Measurements from ENCODE around the gene ZFHX2.

ZFHX2 gene

DNA sequence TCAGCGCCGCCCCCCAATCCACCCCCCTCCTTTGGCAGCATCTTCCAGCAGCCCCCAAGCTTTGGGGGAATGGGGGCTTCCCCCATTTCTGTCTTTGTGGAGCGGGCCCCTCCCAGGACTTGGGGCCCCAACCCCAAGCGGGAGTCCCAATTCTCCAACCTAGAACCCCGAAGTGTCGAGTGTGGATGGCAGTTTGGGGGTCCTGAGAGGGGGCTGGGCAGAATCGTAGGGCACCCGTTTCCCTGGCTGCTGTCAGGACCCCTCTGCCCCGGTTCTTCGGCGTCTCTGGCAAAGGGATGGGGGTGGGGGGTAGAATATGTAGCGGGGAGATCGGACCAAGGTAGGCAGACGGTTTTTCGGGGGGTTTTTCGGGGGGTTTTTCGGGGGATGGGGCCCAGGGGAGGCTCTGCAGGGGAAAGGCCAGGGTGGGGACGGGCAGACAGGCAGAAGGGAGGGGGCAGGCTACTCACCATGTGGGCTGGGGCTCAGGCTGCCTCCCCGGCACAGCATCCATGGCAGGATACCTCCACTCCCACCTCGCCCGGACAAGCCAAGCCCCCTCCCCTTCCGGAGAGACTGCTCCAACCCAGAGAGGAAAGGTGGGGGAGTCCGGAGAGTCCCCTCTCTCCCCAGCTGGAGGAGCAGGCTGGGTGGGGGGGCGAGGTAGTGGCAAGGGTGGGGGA is 26.3 kb upstream of the ZFHX2 start:
- TF ChIP-seq, protein P1, sequence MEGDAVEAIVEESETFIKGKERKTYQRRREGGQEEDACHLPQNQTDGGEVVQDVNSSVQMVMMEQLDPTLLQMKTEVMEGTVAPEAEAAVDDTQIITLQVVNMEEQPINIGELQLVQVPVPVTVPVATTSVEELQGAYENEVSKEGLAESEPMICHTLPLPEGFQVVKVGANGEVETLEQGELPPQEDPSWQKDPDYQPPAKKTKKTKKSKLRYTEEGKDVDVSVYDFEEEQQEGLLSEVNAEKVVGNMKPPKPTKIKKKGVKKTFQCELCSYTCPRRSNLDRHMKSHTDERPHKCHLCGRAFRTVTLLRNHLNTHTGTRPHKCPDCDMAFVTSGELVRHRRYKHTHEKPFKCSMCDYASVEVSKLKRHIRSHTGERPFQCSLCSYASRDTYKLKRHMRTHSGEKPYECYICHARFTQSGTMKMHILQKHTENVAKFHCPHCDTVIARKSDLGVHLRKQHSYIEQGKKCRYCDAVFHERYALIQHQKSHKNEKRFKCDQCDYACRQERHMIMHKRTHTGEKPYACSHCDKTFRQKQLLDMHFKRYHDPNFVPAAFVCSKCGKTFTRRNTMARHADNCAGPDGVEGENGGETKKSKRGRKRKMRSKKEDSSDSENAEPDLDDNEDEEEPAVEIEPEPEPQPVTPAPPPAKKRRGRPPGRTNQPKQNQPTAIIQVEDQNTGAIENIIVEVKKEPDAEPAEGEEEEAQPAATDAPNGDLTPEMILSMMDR (IDR thresholded peaks at IDR 0.05; ENCODE audit: low read depth, low read length) = no peak
- DNase-seq (ENCODE audit: extremely low read depth, low read depth) = no peak

DNA sequence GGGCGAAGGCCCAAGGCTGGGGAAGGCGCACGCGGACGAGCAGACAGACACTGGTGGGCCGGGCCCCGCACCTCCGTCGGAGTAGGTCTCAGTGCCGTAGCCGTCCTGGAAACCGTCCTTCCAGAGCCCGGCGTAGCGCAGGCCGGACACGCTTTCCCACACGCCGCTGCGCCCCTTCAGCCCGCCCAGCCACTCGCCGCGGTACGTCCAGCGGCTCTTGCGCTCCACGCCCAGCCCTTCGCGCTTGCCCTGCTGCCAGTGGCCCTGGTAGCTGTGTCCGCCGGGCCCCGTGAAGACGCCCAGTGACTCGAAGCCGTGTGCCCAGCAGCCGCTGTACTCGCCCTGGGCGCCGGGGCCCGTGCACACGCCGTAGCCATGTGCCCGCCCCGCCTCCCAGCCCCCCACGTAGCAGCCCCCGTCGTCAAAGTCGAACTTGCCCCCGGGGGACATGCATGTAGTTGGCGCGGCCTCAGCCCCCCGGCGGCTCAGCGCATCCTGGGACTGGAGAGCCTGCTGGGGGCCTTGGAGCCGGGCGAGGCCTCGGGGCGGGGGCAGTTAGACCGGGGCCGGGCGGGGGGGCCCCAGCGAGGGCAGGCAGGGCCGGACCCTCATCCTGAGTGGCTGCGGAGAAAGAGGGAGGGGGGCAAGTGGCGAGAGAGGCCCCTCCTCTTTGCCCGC is 25.6 kb upstream of the ZFHX2 start:
- TF ChIP-seq, protein P1 (IDR thresholded peaks at IDR 0.05; ENCODE audit: low read depth, low read length) = no peak
- no peak for DNase-seq (ENCODE audit: extremely low read depth, low read depth)

DNA sequence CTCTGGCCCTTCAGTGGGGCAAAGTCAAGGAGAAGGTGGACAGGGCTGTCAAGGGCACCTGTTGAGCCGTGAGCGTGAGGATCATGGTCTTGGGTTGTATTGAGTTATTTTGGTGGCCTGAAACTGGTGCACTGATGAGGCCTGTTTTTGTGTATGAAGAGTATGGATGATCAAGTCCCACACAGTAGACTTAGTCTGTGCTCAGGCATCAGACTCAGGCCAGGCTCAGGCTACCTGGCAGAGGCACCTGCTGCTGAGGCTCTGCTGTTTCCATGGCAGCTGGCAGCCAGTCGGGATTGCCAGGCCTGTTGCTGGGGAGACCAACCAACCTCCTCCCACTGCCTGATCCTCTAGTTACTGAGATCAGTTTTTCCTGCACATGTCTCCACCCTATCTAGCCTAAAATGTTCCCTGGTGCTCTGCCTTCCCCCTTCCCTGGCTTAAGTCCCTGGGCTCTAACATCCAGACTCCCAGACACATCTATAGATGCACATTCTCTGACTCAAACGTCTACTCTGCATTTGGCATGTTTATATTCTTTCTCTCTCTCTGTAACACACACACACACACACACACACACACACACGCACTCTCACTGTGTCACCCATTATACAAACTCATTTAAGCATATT is 21.9 kb upstream of the ZFHX2 start:
- DNase-seq (ENCODE audit: extremely low read depth, low read depth) = no peak
- TF ChIP-seq, protein P1 (IDR thresholded peaks at IDR 0.05; ENCODE audit: low read depth, low read length) = no peak

DNA sequence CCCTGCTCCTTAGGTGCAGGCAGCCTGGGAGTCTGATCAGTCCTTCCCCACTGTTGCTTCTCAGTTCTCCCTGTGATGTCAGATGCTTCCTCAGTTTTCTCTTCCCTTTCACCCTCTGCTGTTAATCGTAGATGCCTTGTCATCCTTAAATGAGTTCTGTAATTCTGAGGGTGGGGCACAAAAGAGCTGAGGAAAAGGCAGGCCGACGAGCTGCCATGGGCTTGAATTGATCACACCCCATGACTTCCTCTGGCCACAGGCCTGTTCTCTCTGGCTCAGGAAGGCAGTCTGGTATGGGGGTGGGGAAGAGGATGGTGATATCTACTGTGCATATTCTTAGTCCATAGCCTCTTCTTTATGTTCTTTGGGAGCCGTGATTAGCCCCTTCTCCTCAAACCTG is 21.3 kb upstream of the ZFHX2 start:
- TF ChIP-seq, protein P1 (IDR thresholded peaks at IDR 0.05; ENCODE audit: low read depth, low read length) = no peak
- DNase-seq (ENCODE audit: extremely low read depth, low read depth) = no peak

DNA sequence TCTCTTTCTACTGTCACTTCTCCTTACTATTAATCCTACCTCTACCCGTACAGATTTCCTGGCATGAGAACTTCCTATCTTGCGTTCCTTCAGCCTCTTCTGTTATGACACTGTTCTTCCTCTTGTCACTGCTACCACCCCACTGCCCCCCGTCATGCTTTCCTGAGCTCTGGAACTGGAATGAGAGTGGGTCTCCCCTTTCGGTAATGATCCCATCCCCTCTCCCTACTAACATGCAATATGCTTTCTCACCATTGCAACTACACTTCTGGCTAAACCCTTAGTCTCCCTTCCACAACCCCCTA is 20.9 kb upstream of the ZFHX2 start:
- no peak for DNase-seq (ENCODE audit: extremely low read depth, low read depth)
- TF ChIP-seq, protein P1 (IDR thresholded peaks at IDR 0.05; ENCODE audit: low read depth, low read length) = no peak

DNA sequence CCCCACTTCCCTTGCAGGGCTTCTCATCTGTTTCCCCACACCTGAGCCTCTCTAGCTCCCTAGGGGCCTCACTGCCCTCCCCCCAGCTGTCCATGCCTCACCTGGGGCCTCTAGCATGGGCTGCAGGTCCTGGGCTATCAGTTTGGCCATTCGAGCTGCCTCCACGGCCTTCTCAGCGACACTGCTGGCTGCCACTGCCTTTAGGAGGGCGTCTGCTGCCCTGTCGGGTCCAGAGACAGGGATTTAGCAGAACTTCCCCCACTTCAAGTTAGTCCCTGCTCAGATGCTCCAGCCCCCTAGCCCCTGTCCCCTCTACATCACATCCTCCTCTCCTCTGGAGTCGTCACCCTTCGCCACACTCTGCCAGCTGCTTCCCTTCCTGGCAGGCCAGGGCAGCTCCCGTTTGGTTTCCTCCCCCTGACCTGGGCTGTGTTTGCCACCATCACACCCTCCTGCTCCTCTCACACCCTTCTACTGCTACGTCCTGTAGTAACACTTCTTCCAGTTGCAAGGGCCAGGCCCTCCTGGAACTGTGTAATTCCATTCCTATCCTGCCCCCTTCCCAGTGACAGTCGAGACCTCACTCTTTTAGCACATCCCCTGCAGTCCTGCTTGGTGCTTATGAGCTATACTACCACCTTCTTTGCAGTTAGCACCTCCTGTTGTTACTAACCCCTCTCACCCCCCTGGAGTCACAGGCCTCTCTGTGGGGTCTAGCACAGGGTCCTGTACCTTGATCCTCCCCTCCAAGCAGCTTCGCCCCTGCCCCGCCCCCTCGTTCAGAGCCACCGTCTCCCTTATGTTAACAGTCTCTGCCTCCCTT is 20.3 kb upstream of the ZFHX2 start:
- TF ChIP-seq, protein P1 (IDR thresholded peaks at IDR 0.05; ENCODE audit: low read depth, low read length) = no peak
- no peak for DNase-seq (ENCODE audit: extremely low read depth, low read depth)

All from AG09319 (cell line).